Spleen (tissue), 13 donors: ENCODE measurements around the gene NAPEPLD. TPM values are rescaled to one million over a fixed set of nuclear protein-coding genes. Genes with fewer than 3 reads are reported as not detected.
"Not testable (repeated sequence)": the region's sequence is repeated elsewhere in the genome, so short reads cannot be mapped to it uniquely, and the experiment has no call there.

ENCODE experiments used
- DNase-seq: peaks from one replicate; pipeline ENCODE4 v3.0.0-alpha.2; 2020
- H3K27ac ChIP-seq, 8 donors: fragments of 200-600 bp; sonication (generic) in 7 of 8; 1 replicate in 4 of 8; 2 replicates in 4 of 8; pipeline versions ENCODE4 v1.5.0 to v1.8.0; 2016 to 2021; ENCODE audit warnings: inconsistent platforms in 4 of 8, mild to moderate bottlenecking in 4 of 8, moderate library complexity in 1 of 8
- H3K27me3 ChIP-seq, 7 donors: fragments of 200-600 bp; sonication (generic) in 6 of 7; replicated peaks in 1 of 7; 1 replicate in 4 of 7; 2 replicates in 3 of 7; pipeline versions ENCODE4 v1.5.0 to v1.8.0; 2016 to 2021; ENCODE audit warnings: inconsistent platforms in 3 of 7, mild to moderate bottlenecking in 1 of 7
- H3K36me3 ChIP-seq, 6 donors: fragments of 200-600 bp; sonication (generic) in 5 of 6; 1 replicate in 4 of 6; 2 replicates in 2 of 6; pipeline versions ENCODE4 v1.5.0 to v1.8.0; 2016 to 2021; ENCODE audit warnings: inconsistent platforms in 2 of 6
- H3K4me1 ChIP-seq, 6 donors: fragments of 200-600 bp; sonication (generic) in 5 of 6; 1 replicate in 3 of 6; 2 replicates in 3 of 6; pipeline versions ENCODE4 v1.5.0 to v1.8.0; 2016 to 2021; ENCODE audit warnings: inconsistent platforms in 3 of 6
- H3K4me3 ChIP-seq, 8 donors: fragments of 200-600 bp; sonication (generic) in 7 of 8; 1 replicate in 4 of 8; 2 replicates in 4 of 8; pipeline versions ENCODE4 v1.5.0 to v1.8.0; 2016 to 2021; ENCODE audit warnings: inconsistent platforms in 4 of 8, mild to moderate bottlenecking in 4 of 8, moderate library complexity in 2 of 8
- H3K9me3 ChIP-seq, 8 donors: fragments of 200-600 bp; sonication (generic) in 7 of 8; 1 replicate in 4 of 8; 2 replicates in 4 of 8; pipeline versions ENCODE4 v1.5.0 to v1.8.0; 2016 to 2021; ENCODE audit warnings: inconsistent platforms in 4 of 8
- POLR2A ChIP-seq, 3 donors: fragments of 450-650 bp; IDR thresholded peaks; one replicate each; pipeline ENCODE4 v1.5.1; 2017; ENCODE audit warnings: antibody characterized with exemption in 3 of 3, mild to moderate bottlenecking in 1 of 3
- POLR2AphosphoS5 ChIP-seq, 3 donors: sonication (generic); formaldehyde crosslinking; IDR thresholded peaks; one replicate each; pipeline ENCODE4 v1.5.1; 2017; ENCODE audit warnings: antibody characterized with exemption in 3 of 3
- WGBS, 5 donors: extraction: QIAGEN DNeasy Blood & Tissue Kit in 3 of 5; methylation state at CpG; one replicate each; pipeline versions ENCODE4 v1.1.5 to v1.1.7; 2013 to 2018; 5-methylcytosine and 5-hydroxymethylcytosine counted together
- intact Hi-C: fragments of 100-400 bp; cut with DNase I; formaldehyde crosslinking; loops from one replicate; pipeline ENCODE4 v1.15.0; 2023; ENCODE audit warnings: low total_unique reads
- long read RNA-seq, 2 donors: transcript quantifications; one replicate each; lab custom pipeline, GENCODE V29; 2026
- polyA plus RNA-seq, 3 donors: library from polyadenylated mRNA; stranded (reverse); fragments of 200-250 nt; gene quantifications; one replicate each; pipeline ENCODE4 v1.2.1, GENCODE V29; 2013
- total RNA-seq, 7 donors: library from RNA; depleted of rRNA in 3 of 7; stranded (reverse); fragments of >200 nt in 3 of 7; fragmentation: NEBNext Ultra II Directional in 4 of 7; extraction: Animal tissue kit (Norgen Biotek cat#: 25700) in 4 of 7; gene quantifications; one replicate each; pipeline versions ENCODE4 v1.1.0 to v1.2.1, GENCODE V29; 2016 to 2021
- TF ChIP-seq, protein P1 (sequence below), 11 experiments: fragments of 200-600 bp in 7 of 11; fragments of 450-650 bp in 4 of 11; sonication (generic) in 4 of 11; IDR thresholded peaks in 8 of 11; conservative IDR thresholded peaks in 3 of 11; 1 replicate in 7 of 11; 2 replicates in 4 of 11; pipeline versions ENCODE4 v1.4.0 to v1.8.0; 2016 to 2021; ENCODE audit warnings: antibody characterized with exemption in 11 of 11, inconsistent platforms in 4 of 11, mild to moderate bottlenecking in 1 of 11
- donor health status: healthy with polysubstance abuse.
- donor health status: DM: no; HTN: no; CAD: no; lungs with moderate emphysema.
- donor health status: DM: no; HTN: no; CAD: no.
- donor health status: Bipolar disorder and iron deficiency.
- donor health status: healthy.
- donor health status: DM: no; HTN: no; CAD: no.
- donor health status: DM: yes; HTN: yes; CAD: no.

The NAPEPLD gene
- total RNA-seq = 10 to 100 TPM; 17.1 to 40.4 (median 34.0) TPM
- 1 to 10 TPM; 3.5 to 7.6 (median 4.4) TPM for polyA plus RNA-seq
- long read RNA-seq, donor 1, partial matches to known transcripts = 0 of 2 reads
- long read RNA-seq, donor 1, other reads (novel, unspliced or antisense) = 0 of 2 reads
- long read RNA-seq, donor 2, full-length matches to known transcripts = 1 of 1 reads
- long read RNA-seq, donor 2, partial matches to known transcripts = 0 of 1 reads
- long read RNA-seq, donor 2, other reads (novel, unspliced or antisense) = 0 of 1 reads

DNA sequence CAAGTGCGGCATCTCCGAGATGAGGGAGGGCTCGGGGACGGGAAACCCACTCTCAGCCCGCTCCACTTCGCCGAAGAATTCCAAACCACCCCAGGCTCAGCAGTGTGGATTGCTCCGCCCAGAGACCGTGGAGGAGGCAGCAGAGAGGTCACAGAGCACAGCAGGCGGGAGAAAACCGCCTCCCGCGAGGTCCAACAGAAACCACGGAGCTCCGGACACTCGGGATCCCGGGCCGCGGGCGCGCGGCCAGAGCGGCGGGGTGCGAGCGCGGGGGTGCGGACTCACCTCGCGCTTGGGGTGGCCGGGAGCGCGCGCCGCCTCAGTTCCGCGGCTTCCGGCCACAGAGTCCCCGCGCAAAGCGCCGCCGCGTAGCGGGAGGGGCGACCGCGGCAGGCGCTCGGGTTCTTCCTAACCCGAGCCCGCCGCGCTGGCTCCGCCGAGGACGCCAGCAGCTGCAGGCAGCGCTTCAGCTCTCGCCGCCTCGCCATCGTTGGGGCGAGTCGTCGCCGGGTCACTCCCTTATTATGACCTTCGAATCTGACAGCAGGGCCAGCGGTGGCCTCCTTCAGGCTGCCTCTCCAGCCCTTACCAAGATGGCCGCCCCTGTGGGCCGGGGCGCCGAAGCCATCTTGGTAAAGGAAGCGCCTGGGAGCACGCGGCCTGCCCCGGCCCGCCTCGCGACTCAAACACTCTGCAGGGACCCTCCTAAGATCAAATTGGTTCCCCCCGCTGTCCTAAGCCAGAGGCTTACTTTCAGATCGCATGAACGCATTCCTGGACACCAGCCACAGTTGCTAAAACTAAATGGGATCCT, at the start of gene NAPEPLD:
NAPEPLD (minus strand) TSS at position 106 of the 814 bp plus-strand sequence. CDS start 20,323 bp downstream, outside the sequence.
- intact Hi-C loops = no loop called here
- H3K4me3 ChIP-seq = peak within 1 kb of the TSS; percentile 64 to 82 (median 66)
- peaks cover 12 to 44% (median 31%) of the 10 kb centered on the region in 6 donors for H3K4me1 ChIP-seq
- TF ChIP-seq POLR2A (IDR thresholded peaks at IDR 0.05) = no peak
- TF ChIP-seq POLR2AphosphoS5 (IDR thresholded peaks at IDR 0.05) = peak; percentile 70 to 87 (median 79)
- TF ChIP-seq, protein P1, sequence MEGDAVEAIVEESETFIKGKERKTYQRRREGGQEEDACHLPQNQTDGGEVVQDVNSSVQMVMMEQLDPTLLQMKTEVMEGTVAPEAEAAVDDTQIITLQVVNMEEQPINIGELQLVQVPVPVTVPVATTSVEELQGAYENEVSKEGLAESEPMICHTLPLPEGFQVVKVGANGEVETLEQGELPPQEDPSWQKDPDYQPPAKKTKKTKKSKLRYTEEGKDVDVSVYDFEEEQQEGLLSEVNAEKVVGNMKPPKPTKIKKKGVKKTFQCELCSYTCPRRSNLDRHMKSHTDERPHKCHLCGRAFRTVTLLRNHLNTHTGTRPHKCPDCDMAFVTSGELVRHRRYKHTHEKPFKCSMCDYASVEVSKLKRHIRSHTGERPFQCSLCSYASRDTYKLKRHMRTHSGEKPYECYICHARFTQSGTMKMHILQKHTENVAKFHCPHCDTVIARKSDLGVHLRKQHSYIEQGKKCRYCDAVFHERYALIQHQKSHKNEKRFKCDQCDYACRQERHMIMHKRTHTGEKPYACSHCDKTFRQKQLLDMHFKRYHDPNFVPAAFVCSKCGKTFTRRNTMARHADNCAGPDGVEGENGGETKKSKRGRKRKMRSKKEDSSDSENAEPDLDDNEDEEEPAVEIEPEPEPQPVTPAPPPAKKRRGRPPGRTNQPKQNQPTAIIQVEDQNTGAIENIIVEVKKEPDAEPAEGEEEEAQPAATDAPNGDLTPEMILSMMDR (IDR thresholded peaks at IDR 0.05 in 8 of 11, conservative IDR thresholded peaks at IDR 0.05 in 3 of 11) = peak in 2 of 11 experiments; percentile 24 to 26
- H3K36me3 ChIP-seq = no peaks in the 10 kb centered on the region
- DNase-seq = peak; percentile 94
- no peaks in the 10 kb centered on the region for H3K9me3 ChIP-seq
- no peaks in the 10 kb centered on the region for H3K27me3 ChIP-seq
- peak within 1 kb of the TSS; percentile 94 to 100 (median 96) for H3K27ac ChIP-seq
- WGBS, 5 donors = 1 to 6% (median 2%) methylated on average over 29 to 82 of the region's 82 CpGs

DNA sequence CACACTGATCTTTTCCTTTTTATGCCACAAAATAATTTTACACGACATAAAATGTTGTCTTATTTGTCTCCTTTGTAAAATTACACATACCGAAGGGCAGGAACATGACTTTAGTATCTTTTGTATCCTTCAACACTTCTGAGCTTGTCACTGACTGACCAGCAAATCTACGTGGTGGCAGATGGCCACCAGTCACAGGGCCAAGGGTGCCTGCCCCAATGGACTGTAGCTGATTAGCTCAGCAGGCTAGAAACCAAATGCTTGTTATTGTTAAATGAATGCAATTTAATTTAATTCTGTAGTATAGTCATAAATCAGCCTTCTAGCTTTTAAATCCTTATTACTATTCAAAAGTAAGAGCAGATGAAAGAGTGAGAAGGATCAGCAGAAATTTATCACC, 49.2 kb upstream of the NAPEPLD start:
- H3K4me3 ChIP-seq, H3K27me3 ChIP-seq, H3K4me1 ChIP-seq, H3K36me3 ChIP-seq, H3K27ac ChIP-seq, intact Hi-C loops, H3K9me3 ChIP-seq, DNase-seq: not testable (repeated sequence)
- WGBS, 5 donors = 89 to 91% (median 89%) methylated on average over 3 of the region's 3 CpGs

DNA sequence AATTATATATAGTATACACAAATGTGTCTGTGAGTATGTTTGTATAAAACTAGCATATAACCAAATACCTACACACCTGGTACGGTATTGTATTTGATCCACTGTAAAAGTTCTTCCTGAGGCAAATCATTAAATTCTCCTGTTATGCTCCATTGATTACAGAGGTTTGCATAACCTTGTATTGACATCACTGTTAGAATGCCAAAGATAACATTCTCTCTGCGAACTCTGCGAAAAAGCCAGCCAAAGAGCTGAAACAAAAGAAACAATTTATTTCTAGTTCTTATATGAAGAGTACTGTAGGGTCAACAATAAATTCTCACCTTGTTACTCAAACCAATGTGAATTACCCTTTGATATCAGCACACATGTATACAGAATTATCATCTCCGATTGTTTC, 46.5 kb upstream of the NAPEPLD start:
- H3K27ac ChIP-seq, H3K9me3 ChIP-seq, DNase-seq, H3K36me3 ChIP-seq, H3K4me3 ChIP-seq, intact Hi-C loops, H3K27me3 ChIP-seq, H3K4me1 ChIP-seq: not testable (repeated sequence)
- WGBS, 5 donors = 92 to 100% (median 96%) methylated on average over 4 of the region's 4 CpGs

DNA sequence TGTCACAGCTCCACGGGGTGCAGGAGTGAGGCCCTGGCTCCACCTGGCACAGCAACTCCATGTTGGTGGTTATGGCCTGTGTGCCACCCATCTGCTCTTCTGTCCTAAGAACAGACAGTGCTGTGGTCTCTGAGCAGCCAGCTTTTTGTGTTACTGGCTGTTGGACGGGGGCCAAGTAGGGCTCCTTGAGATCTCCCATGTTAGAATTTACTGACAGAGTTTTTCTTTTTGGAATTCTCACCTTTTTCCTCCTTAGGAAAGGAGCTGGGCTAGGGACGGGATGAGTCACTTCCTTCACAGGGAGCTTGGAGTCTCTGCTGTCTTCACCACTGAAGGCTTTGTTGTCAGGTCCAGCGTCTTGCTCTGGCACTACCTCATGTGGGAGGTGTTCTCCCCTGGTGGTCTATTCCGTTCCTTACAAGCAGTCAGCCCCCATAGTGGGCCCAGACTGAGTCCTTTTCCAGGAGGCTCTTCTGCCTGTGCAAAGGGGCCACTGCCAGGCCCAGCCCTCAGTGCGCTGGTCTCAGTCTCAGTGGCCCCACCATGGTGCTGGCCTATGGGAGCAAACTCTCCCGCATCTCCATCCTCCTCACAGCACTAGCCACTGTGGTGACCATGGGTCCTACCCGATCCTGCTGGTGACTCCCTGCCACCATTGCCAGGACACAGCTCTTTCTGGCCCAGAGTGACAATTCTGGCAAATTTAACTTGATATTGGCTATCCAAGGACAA, 23.7 kb upstream of the NAPEPLD start:
- H3K27ac ChIP-seq, H3K4me1 ChIP-seq, H3K4me3 ChIP-seq, DNase-seq, H3K27me3 ChIP-seq, intact Hi-C loops, H3K36me3 ChIP-seq, H3K9me3 ChIP-seq: not testable (repeated sequence)
- WGBS, 5 donors = 81 to 91% (median 88%) methylated on average over 4 to 8 of the region's 8 CpGs

DNA sequence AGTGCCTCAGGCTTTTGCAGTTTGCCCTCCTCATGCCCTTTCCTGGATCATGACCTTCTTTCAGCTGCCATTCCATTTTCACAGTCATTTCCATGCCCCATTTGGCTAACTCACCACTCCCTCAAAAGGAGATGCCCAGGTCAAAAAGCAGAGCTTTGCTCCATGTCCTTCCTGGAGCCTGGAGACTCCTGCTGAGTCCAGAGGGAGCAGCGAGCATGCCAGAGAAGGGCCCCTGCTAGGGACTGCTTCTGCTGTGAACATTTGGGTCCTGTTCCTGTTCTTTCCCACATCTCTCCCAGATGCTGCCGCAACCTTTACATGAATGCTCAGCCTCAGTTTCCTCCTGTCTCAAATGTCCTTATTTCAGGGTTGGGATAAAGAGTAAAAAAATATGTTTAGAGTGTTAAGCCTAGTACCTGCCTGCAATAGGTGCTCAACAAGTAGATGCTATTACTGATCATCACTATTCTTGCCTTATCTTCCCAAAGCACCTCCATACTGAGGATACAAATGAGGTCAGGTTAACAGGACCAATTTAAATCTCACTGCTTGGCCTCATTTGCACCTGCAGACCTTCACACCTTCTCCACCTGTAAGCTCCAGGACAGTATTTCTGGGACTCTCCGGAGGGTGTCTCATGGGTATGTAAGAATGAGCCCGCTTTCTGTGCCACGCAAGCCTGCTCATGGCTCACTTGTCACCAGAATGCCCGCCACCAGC, 23.0 kb upstream of the NAPEPLD start:
- H3K27ac ChIP-seq, H3K4me1 ChIP-seq, DNase-seq, H3K9me3 ChIP-seq, H3K27me3 ChIP-seq, H3K36me3 ChIP-seq, intact Hi-C loops, H3K4me3 ChIP-seq: not testable (repeated sequence)
- WGBS, 5 donors = 89 to 94% (median 93%) methylated on average over 5 to 6 of the region's 6 CpGs

DNA sequence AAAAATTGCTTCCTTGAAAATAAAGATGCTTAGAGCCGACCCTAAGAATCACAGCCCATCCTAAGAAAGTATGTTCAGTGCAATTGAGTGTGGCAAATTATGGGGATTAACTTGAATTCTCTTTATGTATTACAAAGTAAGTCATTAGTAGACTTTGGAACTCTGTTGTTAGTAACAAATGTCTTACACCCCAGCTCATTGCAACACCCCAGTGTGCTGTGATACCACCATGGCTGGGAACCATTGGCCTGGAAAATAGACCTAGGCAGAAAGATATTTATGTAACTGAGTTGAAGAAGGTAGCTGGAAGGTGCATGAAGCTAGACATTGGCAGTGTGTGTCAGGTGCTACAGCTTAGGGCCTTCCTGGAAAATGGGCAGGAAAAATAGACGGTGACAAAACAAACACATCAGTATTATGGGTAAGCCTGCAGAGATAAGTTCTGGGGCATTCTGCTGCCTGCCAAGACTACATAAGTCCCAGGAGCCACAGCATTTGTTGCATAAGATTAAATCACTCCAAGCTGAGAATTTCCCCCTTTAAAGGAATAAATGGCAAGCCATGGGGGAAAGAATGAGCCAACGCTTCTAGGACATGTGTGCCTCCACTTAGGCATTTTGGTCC, 18.1 kb upstream of the NAPEPLD start:
- intact Hi-C loops, DNase-seq, H3K4me1 ChIP-seq, H3K27ac ChIP-seq, H3K4me3 ChIP-seq, H3K27me3 ChIP-seq, H3K9me3 ChIP-seq, H3K36me3 ChIP-seq: not testable (repeated sequence)
- WGBS, 5 donors = 91 to 98% (median 93%) methylated on average over 3 of the region's 3 CpGs

DNA sequence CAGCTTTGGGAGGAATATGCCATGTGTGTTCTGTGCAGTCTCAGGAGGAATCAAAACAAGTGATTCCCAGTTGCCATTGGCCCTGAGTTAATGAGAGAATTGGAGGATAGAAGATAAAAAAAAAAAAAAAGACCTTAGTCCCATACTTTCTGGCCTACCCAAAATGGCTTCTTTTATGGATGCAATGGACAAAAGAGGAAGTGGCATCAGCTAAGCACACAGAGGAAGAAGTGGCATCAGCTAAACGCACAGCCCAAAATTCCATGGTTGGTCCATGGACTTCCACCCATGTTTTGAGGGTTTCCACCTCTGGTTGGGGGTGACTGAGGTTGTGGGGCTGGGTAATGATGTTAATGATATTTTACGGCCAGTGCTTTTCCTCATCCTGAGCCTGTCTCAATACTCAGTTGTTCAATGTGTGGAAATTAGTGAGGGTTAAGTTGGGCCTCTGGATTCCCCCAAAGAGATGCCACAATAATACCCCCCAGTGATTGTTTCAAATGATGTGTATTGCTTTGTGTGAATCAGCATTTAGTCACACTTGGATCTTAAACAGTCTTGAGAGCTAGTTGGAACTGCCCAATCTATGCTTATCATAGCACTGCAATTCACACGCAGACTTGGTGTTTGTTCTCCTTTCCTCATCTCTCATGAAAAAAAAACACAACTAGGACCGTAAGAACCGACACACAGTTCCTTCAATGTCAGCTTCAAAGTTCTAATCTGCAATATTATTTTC, 14.4 kb upstream of the NAPEPLD start:
- intact Hi-C loops, H3K36me3 ChIP-seq, H3K27ac ChIP-seq, H3K9me3 ChIP-seq, H3K4me3 ChIP-seq, DNase-seq, H3K4me1 ChIP-seq, H3K27me3 ChIP-seq: not testable (repeated sequence)
- WGBS, 5 donors = 87 to 93% (median 91%) methylated on average over 5 of the region's 5 CpGs

DNA sequence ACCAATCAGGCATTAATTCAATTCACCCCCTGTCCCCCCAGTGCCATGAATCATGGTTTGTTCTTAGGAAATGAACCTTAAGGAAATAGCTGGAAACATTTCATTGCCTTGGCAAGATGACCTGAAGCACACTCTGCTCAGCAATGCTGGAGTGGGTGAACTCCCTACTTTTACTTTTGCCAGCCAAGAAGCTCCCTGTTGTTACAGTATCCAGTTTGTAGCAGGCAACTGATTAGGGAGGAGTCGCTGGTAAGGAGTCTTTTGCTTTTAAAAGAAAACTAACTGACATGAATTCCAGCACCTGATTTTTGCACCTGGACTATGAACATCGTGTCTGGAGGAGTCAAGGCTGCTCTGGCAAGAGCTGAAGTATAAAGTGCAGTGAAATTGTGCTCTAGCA, 13.7 kb upstream of the NAPEPLD start:
- WGBS, 5 donors = 64 to 88% (median 83%) methylated on average over 2 of the region's 2 CpGs
- H3K4me3 ChIP-seq, H3K9me3 ChIP-seq, intact Hi-C loops, H3K36me3 ChIP-seq, DNase-seq, H3K27me3 ChIP-seq, H3K4me1 ChIP-seq: not testable (repeated sequence)
- peak overlapping the region in 2 of 8 donors; percentile 8 to 13 for H3K27ac ChIP-seq
